HG02798 (cell line): Measurements from ENCODE around the gene CKMT1B.
A peak's percentile ranks its signal among the peaks of the same experiment; 100 is the strongest.
"Not testable (repeated sequence)": the region's sequence is repeated elsewhere in the genome, so short reads cannot be mapped to it uniquely, and the experiment has no call there.

ENCODE experiments used
- ATAC-seq: cut with Tn5 transposase; IDR thresholded peaks from one replicate; pipeline ENCODE4 v1.9.1; 2021; ENCODE audit warnings: mild to moderate bottlenecking; ENCODE audit not compliant: unreplicated experiment, poor library complexity

CKMT1B gene

DNA sequence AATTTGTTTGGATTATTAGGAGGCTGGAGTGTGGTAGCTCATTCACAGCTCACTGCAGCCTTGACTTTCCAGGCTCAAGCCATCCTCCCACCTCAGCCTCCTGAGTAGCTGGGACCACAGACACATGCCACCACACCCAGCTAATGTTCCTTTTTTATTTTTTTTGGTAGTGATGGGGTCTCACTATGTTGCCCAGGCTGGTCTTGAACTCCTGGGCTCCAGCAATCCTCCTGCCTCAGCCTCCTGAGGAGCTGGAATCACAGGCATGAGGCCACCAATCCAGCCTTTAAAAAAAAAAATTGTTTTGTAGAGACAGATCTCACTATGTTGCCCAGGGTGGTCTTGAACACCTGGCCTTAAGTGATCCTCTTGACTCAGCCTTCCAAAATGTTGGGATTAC, 33.1 kb downstream of the CKMT1B start:
- not testable (repeated sequence) for ATAC-seq

- ATAC-seq = peak; percentile 70
Observed at GRCh38 chr15:43638464-43639204, 44.8 kb downstream of the CKMT1B start.
